Transverse colon (tissue), 3 donors: Measurements from ENCODE around the gene STK40.

Experiments used
- POLR2A ChIP-seq: fragments of 450-650 bp; IDR thresholded peaks from one replicate; pipeline ENCODE4 v1.6.1; 2016; ENCODE audit warnings: antibody characterized with exemption, mild to moderate bottlenecking, moderate library complexity
- TF ChIP-seq, protein P1 (sequence below), 5 experiments: fragments of 200-600 bp in 3 of 5; fragments of 450-650 bp in 2 of 5; sonication (generic) in 3 of 5; IDR thresholded peaks; 1 replicate in 2 of 5; 2 replicates in 3 of 5; pipeline ENCODE4 v1.5.1; 2016 to 2017; ENCODE audit warnings: antibody characterized with exemption in 5 of 5, inconsistent platforms in 3 of 5, mild to moderate bottlenecking in 2 of 5, moderate library complexity in 1 of 5

DNA sequence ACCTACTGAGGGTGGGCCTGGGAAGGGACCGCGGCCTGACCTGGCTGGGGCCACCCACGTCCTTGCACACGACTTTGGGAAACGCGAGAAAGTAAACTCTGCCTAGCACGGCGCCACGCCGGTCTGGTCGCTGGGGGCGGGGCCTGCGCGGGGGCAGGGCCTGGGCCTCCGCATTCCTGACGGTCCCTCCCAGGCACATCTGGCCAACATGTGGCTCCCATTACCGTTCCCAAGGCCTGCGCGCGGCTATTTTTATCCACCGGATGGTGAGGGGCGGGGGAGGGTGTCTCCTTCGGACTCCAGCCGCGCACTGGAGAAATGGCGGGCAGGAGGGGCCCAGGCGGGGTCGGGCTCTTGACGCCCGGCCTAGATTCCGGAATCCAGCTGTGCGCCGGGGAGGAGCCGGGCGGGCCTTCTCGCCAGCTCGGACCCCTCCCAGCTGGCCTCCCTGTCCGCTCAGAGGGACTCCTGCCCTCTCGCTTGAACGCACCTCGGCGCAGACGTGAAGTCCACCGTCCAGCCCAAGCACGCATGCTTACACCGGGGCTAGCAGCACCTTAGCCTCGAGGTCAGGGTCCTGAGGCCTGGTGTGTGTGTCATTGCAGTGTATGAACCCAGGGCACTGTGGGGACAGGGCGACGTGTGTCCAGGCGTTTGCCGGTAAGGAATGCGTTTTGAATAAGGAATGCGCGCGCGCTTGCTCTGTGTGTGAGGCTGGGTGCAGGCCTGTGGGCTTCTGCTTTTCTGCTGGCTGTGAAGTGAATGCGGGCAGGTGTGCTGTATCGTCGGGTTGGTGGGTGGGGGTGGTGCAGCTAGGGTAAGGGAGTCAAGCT, 64.4 kb downstream of the STK40 start:
- TF ChIP-seq, protein P1, sequence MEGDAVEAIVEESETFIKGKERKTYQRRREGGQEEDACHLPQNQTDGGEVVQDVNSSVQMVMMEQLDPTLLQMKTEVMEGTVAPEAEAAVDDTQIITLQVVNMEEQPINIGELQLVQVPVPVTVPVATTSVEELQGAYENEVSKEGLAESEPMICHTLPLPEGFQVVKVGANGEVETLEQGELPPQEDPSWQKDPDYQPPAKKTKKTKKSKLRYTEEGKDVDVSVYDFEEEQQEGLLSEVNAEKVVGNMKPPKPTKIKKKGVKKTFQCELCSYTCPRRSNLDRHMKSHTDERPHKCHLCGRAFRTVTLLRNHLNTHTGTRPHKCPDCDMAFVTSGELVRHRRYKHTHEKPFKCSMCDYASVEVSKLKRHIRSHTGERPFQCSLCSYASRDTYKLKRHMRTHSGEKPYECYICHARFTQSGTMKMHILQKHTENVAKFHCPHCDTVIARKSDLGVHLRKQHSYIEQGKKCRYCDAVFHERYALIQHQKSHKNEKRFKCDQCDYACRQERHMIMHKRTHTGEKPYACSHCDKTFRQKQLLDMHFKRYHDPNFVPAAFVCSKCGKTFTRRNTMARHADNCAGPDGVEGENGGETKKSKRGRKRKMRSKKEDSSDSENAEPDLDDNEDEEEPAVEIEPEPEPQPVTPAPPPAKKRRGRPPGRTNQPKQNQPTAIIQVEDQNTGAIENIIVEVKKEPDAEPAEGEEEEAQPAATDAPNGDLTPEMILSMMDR (IDR thresholded peaks at IDR 0.05): no peak
- TF ChIP-seq POLR2A: peak; percentile 18
